Measurements from ENCODE around the gene SLC25A42. TPM values are rescaled to one million over a fixed set of nuclear protein-coding genes. Genes with fewer than 3 reads are reported as not detected.

Gene SLC25A42
- total and polyA plus RNA-seq, 2 donors (not counting 3 experiments of a cell fraction or from before 2014, with no cell fraction given) = 6.2 to 6.3 TPM

GRCh38 chr19:19083413-19084178 is 19.8 kb downstream of the SLC25A42 start:
- CTCF ChIA-PET = no interaction called here
- H3K4me3 ChIP-seq (replicated peaks in 1 of 3; ENCODE audit: insufficient read depth in 1 of 3, low read depth in 1 of 3, low read length in 3 of 3) = no peak overlapping the region
- H3K4me2 ChIP-seq (ENCODE audit: insufficient read depth, low read length) = no peak overlapping the region
- no peaks in the 10 kb centered on the region for H3K27me3 ChIP-seq (ENCODE audit: control insufficient read depth in 2 of 2, insufficient read depth in 2 of 2, low read length in 2 of 2)
- H4K20me1 ChIP-seq (replicated peaks; ENCODE audit: control insufficient read depth, extremely low read depth, insufficient read depth, low read length) = no peaks in the 10 kb centered on the region
- POLR2A ChIA-PET = no interaction called here
- TF ChIP-seq EZH2 (IDR thresholded peaks at IDR 0.05; ENCODE audit: borderline replicate concordance, low read depth, low read length, severe bottlenecking) = no peak
- H3K27ac ChIP-seq (ENCODE audit: insufficient read depth, low read depth, low read length) = no peak overlapping the region
- no peak overlapping the region for H3K9ac ChIP-seq (replicated peaks; ENCODE audit: extremely low read depth, insufficient read depth, low read length)
- H2AFZ ChIP-seq (ENCODE audit: low read depth, low read length) = no peak overlapping the region
- FAIRE-seq (no peak), DNase-seq (ENCODE audit: low read depth, low spot score) (no peak)
- H3K36me3 ChIP-seq (ENCODE audit: control insufficient read depth in 2 of 2, extremely low read depth in 1 of 2, insufficient read depth in 2 of 2, low read length in 2 of 2) = no peaks in the 10 kb centered on the region
- H3K4me1 ChIP-seq (ENCODE audit: control insufficient read depth, extremely low read depth, insufficient read depth, low read length) = no peaks in the 10 kb centered on the region
- no peaks in the 10 kb centered on the region for H3K9me3 ChIP-seq (replicated peaks; ENCODE audit: control insufficient read depth, insufficient read depth, low read length)
- dilution Hi-C loops (cut with MboI; ENCODE audit: extremely low pct_ligation_motif_present, low sequenced_read_pairs) (no loop called here), intact Hi-C loops (cut with micrococcal nuclease) (no loop called here)
- no peaks in the 10 kb centered on the region for H3K9me1 ChIP-seq (replicated peaks; ENCODE audit: control insufficient read depth, extremely low read depth, insufficient read depth, low read length)
- H3K79me2 ChIP-seq (ENCODE audit: control insufficient read depth, insufficient read depth, low read length) = no peaks in the 10 kb centered on the region
- BruUV-seq (replicated peaks) = no TSS peak

- no peaks in the 10 kb centered on the region for H3K9me1 ChIP-seq (replicated peaks; ENCODE audit: control insufficient read depth, extremely low read depth, insufficient read depth, low read length)
- dilution Hi-C loops (cut with MboI; ENCODE audit: extremely low pct_ligation_motif_present, low sequenced_read_pairs) (no loop called here), intact Hi-C loops (cut with micrococcal nuclease) (no loop called here)
- H3K9ac ChIP-seq (replicated peaks; ENCODE audit: extremely low read depth, insufficient read depth, low read length) = no peak overlapping the region
- ChIA-PET POLR2A (no interaction called here), CTCF (interaction anchor here (0.6 to 0.9 kb wide), 2 partner anchors 10 to 143 kb away, joined by 3 to 5 read pairs; no protein-coding TSS in a partner anchor)
- no peaks in the 10 kb centered on the region for H3K36me3 ChIP-seq (ENCODE audit: control insufficient read depth in 2 of 2, extremely low read depth in 1 of 2, insufficient read depth in 2 of 2, low read length in 2 of 2)
- H3K27ac ChIP-seq (ENCODE audit: insufficient read depth, low read depth, low read length) = no peak overlapping the region
- no peaks in the 10 kb centered on the region for H3K79me2 ChIP-seq (ENCODE audit: control insufficient read depth, insufficient read depth, low read length)
- TF ChIP-seq CTCF (IDR thresholded peaks at IDR 0.05; ENCODE audit: extremely low read depth in 1 of 2, insufficient read depth in 1 of 2, low read depth in 1 of 2, low read length in 2 of 2) = no peak
- TF ChIP-seq EZH2 (IDR thresholded peaks at IDR 0.05; ENCODE audit: borderline replicate concordance, low read depth, low read length, severe bottlenecking) = no peak
- TF ChIP-seq, protein P1, sequence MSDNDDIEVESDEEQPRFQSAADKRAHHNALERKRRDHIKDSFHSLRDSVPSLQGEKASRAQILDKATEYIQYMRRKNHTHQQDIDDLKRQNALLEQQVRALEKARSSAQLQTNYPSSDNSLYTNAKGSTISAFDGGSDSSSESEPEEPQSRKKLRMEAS (IDR thresholded peaks at IDR 0.05; ENCODE audit: insufficient read depth, insufficient read length) = no peak
- TF ChIP-seq FOS (IDR thresholded peaks at IDR 0.05; ENCODE audit: borderline replicate concordance, insufficient read depth, low read length) = no peak
- TF ChIP-seq POLR2AphosphoS5 (IDR thresholded peaks at IDR 0.05; ENCODE audit: insufficient read depth, low read depth, low read length) = no peak
- TF ChIP-seq POLR2A (IDR thresholded peaks at IDR 0.05; ENCODE audit: low read depth, low read length) = no peak
- no peak for TF ChIP-seq JUN (IDR thresholded peaks at IDR 0.05; ENCODE audit: borderline replicate concordance, insufficient read depth, insufficient read length, low read depth)
- H3K9me3 ChIP-seq (replicated peaks; ENCODE audit: control insufficient read depth, insufficient read depth, low read length) = no peaks in the 10 kb centered on the region
- H3K4me3 ChIP-seq (replicated peaks in 1 of 3; ENCODE audit: insufficient read depth in 1 of 3, low read depth in 1 of 3, low read length in 3 of 3) = no peak overlapping the region
- no peak for FAIRE-seq
- no peak overlapping the region for H3K4me2 ChIP-seq (ENCODE audit: insufficient read depth, low read length)
- no TSS peak for BruUV-seq (replicated peaks)
- DNase-seq (ENCODE audit: low read depth, low spot score) = no peak
- H3K27me3 ChIP-seq (ENCODE audit: control insufficient read depth in 2 of 2, insufficient read depth in 2 of 2, low read length in 2 of 2) = no peaks in the 10 kb centered on the region
- H3K4me1 ChIP-seq (ENCODE audit: control insufficient read depth, extremely low read depth, insufficient read depth, low read length) = no peaks in the 10 kb centered on the region
- H4K20me1 ChIP-seq (replicated peaks; ENCODE audit: control insufficient read depth, extremely low read depth, insufficient read depth, low read length) = no peaks in the 10 kb centered on the region
- H2AFZ ChIP-seq (ENCODE audit: low read depth, low read length) = no peak overlapping the region
Observed at GRCh38 chr19:19087676-19088075, 23.9 kb downstream of the SLC25A42 start.
